Measurements from ENCODE around the gene MRFAP1. TPM values are rescaled to one million over a fixed set of nuclear protein-coding genes. Genes with fewer than 3 reads are reported as not detected.

The MRFAP1 gene
- total RNA-seq, 4 donors from 2014 or later, result 143 to 214 (median 163) TPM

DNA sequence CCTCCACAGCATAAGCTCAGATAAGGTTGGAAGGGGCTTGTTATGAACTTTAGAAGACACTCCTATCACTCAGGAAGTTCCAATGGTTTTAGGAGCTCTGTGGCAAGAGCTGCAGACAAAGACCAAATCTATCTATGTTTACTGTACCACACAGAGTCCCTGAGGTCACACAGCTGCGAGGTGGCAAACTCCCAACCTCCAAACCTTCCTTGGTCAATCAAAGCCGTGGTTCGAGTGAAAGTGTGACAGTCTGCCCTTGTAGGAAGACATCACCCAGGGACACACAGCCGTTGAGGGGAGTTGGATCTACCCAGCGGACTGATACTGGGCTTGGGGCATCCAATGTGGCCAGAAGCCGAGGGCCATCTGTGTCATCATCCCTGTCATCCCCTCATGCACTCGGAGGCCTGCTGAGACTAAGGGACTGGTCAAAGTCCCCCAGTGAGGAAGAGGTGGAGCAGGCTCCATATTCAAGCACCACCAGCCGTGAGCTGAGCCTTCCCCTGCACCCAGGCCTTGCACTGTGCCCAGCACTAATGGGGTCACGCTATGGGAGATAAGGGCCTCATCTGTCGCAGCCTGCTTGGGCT, 38.7 kb upstream of the MRFAP1 start:
- WGBS, result 87% methylated on average over 9 of the region's 10 CpGs

DNA sequence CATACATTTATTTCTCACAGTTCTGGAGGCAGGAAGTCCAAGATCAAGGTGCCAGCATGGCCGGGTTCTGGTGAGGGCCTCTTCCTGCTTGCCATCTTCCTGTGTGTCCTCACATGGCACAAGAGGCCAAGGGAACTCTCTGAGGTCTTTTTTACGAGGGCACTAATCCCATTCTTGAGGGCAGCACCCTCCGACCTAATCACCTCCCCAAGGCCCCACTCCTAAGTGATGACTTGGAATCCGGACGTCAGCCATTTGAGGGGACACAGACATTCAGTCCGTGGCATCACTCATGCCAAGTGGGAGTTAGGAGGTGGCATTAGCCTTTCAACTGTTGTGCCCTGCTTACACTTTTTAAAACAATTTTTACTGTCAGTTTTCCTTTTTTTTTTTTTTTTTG, 38.2 kb upstream of the MRFAP1 start:
- Histone ChIP-seq H3K36me3 (peaks cover 94% of the 10 kb centered on the region), H3K9me3 (peaks cover 3% of the 10 kb centered on the region), H3K27me3 (no peaks in the 10 kb centered on the region), H3K4me1 (no peaks in the 10 kb centered on the region), H3K4me3 (no peak overlapping the region), H3K27ac (no peak overlapping the region)
- DNase-seq (ENCODE audit: low spot score in 2 of 2), result no peak
- 88% methylated on average over 6 of the region's 6 CpGs for WGBS
- TF ChIP-seq POLR2AphosphoS5 (IDR thresholded peaks at IDR 0.05) (no peak), EP300 (IDR thresholded peaks at IDR 0.05) (no peak), POLR2A (IDR thresholded peaks at IDR 0.05) (no peak)
- TF ChIP-seq, protein P1, sequence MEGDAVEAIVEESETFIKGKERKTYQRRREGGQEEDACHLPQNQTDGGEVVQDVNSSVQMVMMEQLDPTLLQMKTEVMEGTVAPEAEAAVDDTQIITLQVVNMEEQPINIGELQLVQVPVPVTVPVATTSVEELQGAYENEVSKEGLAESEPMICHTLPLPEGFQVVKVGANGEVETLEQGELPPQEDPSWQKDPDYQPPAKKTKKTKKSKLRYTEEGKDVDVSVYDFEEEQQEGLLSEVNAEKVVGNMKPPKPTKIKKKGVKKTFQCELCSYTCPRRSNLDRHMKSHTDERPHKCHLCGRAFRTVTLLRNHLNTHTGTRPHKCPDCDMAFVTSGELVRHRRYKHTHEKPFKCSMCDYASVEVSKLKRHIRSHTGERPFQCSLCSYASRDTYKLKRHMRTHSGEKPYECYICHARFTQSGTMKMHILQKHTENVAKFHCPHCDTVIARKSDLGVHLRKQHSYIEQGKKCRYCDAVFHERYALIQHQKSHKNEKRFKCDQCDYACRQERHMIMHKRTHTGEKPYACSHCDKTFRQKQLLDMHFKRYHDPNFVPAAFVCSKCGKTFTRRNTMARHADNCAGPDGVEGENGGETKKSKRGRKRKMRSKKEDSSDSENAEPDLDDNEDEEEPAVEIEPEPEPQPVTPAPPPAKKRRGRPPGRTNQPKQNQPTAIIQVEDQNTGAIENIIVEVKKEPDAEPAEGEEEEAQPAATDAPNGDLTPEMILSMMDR (IDR thresholded peaks at IDR 0.05), result no peak

More for the DNA sequence above, 38.7 kb upstream of the MRFAP1 start:
- no peak overlapping the region for H3K27ac ChIP-seq
- no peak for DNase-seq (ENCODE audit: low spot score in 2 of 2)
- peaks cover 94% of the 10 kb centered on the region for H3K36me3 ChIP-seq
- H3K9me3 ChIP-seq, result peaks cover 3% of the 10 kb centered on the region
- H3K4me3 ChIP-seq, result no peak overlapping the region
- H3K4me1 ChIP-seq, result no peaks in the 10 kb centered on the region
- H3K27me3 ChIP-seq, result no peaks in the 10 kb centered on the region
- TF ChIP-seq POLR2AphosphoS5 (IDR thresholded peaks at IDR 0.05), result no peak

DNA sequence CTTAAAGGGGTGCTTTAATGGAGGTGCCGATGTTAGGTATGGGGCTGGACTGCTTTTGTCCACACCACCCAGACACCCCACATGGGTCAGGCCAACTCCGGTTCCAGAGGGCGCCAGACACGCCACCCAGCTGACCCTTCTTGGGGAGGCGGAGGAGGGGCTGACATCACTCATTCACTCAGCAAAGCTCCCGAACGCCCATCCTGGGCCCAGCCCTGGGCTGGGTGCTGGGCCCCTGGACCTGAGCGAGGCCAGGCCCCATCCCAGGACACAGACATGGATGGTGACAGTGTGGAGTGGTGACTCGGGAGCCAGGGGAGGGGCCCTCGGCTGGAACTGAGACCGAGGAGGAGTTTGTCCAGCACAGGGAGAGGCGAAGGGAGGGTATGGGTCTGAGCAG, 37.4 kb upstream of the MRFAP1 start:
- DNase-seq (ENCODE audit: low spot score in 2 of 2), result no peak
- WGBS, result 98% methylated on average over 9 of the region's 12 CpGs
- no peaks in the 10 kb centered on the region for H3K27me3 ChIP-seq
- H3K9me3 ChIP-seq, result peaks cover 3% of the 10 kb centered on the region
- H3K36me3 ChIP-seq, result peaks cover 93% of the 10 kb centered on the region
- H3K27ac ChIP-seq, result no peak overlapping the region
- no peak overlapping the region for H3K4me3 ChIP-seq
- TF ChIP-seq POLR2AphosphoS5 (IDR thresholded peaks at IDR 0.05), result no peak
- no peaks in the 10 kb centered on the region for H3K4me1 ChIP-seq

DNA sequence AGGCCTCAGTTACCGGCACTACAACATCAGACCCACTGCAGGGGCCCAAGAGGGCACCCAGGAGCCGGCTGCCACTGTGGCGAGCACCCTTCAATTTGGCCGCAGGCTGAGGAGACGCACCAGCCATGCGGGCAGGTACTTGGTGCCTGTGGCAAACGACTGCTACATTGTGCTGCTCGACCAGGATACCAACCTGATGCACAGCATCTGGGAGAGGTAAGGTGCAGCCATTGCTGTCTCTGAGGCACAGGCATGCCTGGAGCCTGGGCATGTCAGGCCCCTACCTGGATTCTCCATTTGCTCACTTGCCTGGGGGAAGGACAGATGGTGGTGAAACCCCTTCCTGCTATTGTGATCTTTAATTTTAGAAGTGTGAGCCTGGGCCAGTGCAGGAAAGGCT, 35.4 kb upstream of the MRFAP1 start:
- no peak for DNase-seq (ENCODE audit: low spot score in 2 of 2)
- no peak for TF ChIP-seq EP300 (IDR thresholded peaks at IDR 0.05)
- TF ChIP-seq POLR2AphosphoS5 (IDR thresholded peaks at IDR 0.05), result no peak
- TF ChIP-seq, protein P1 (IDR thresholded peaks at IDR 0.05), result no peak
- no peak for TF ChIP-seq POLR2A (IDR thresholded peaks at IDR 0.05)
- WGBS, result 95% methylated on average over 8 of the region's 8 CpGs

DNA sequence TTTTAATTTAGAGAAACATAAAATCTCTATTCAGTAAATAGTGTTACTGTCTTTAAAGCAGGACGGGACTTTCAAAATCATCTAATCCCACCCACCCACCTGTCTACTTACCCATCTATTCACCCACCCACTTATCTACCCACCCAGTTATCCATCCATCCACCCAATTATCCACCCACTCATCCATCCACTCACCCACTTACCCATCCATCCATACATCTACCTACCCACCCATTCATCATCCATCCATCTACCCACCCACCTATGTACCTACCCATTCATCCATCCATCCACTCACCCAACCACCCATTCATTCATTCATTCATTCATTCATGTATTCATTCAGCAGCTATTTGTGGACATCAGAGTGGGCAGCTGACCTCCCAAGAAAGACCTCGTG, 34.9 kb upstream of the MRFAP1 start:
- Histone ChIP-seq H3K4me1 (no peaks in the 10 kb centered on the region), H3K4me3 (no peak overlapping the region), H3K27me3 (no peaks in the 10 kb centered on the region), H3K9me3 (peaks cover 3% of the 10 kb centered on the region), H3K27ac (no peak overlapping the region), H3K36me3 (peaks cover 99% of the 10 kb centered on the region)
- TF ChIP-seq POLR2A (IDR thresholded peaks at IDR 0.05), result no peak
- no peak for TF ChIP-seq EP300 (IDR thresholded peaks at IDR 0.05)
- DNase-seq (ENCODE audit: low spot score in 2 of 2), result no peak
- WGBS, result 100% methylated on average over 2 of the region's 2 CpGs

More for the DNA sequence above, 35.4 kb upstream of the MRFAP1 start:
- Histone ChIP-seq H3K27me3 (no peaks in the 10 kb centered on the region), H3K4me3 (no peak overlapping the region), H3K27ac (no peak overlapping the region), H3K4me1 (no peaks in the 10 kb centered on the region), H3K9me3 (peaks cover 3% of the 10 kb centered on the region), H3K36me3 (peaks cover 99% of the 10 kb centered on the region)

DNA sequence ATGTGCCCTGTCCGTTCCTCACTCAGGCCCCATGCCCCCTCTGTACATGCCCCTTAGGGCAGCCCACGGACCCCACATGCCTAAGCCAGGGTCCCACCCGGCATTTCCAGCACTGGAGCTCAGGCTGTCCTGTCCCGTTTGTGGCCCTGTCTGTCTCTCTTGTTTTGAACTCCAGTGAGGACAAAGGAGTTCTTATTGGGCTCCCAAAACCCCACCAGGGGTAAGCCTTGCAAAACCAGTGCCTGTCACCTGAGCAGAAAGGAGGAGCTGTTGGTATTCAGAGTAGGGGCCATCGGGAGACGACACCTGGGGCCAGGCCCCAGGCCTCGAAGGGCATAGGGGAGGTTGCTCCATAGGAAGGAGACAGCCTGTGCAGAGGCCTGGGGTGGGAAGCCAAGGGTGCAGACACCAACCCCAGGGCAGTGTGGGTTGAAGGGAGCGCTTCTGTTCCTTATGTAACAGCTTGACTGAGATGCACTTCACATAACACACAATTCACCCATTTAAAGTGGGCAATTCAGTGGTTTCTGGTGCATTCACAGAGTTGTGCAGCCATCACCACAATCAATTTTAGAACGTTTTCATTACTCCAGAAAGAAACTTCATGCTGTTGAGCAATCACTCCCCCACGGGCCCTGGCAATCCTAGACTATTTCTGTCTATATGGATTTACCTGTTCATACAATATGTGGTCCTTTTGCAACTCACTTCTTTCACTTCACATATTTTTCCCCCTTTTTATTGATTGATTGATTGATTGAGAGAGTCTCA, 33.8 kb upstream of the MRFAP1 start:
- Histone ChIP-seq H3K36me3 (peaks cover 99% of the 10 kb centered on the region), H3K27me3 (no peaks in the 10 kb centered on the region), H3K4me1 (no peaks in the 10 kb centered on the region), H3K9me3 (peaks cover 3% of the 10 kb centered on the region), H3K27ac (no peak overlapping the region), H3K4me3 (no peak overlapping the region)
- TF ChIP-seq POLR2AphosphoS5 (IDR thresholded peaks at IDR 0.05) (no peak), POLR2A (IDR thresholded peaks at IDR 0.05) (no peak)
- TF ChIP-seq, protein P1 (IDR thresholded peaks at IDR 0.05), result no peak
- WGBS, result 89% methylated on average over 9 of the region's 10 CpGs
- DNase-seq (ENCODE audit: low spot score in 2 of 2), result no peak
